Choroid plexus epithelial cell (primary cell): ENCODE measurements around the gene MTHFR.
A peak's percentile ranks its signal among the peaks of the same experiment; 100 is the strongest.

Experiments used
- DNase-seq: peaks from one replicate; pipeline ENCODE4 v3.0.0-alpha.2; 2010; ENCODE audit warnings: low read depth
- H3K4me3 ChIP-seq: 2 replicates; pipeline ENCODE4 v1.5.1; 2011; ENCODE audit warnings: low read depth, mild to moderate bottlenecking, control low read depth, low read length, moderate library complexity
- TF ChIP-seq, protein P1 (sequence below): conservative IDR thresholded peaks from 2 replicates; pipeline ENCODE4 v1.5.1; 2011; ENCODE audit warnings: low read depth, mild to moderate bottlenecking, control low read depth, inconsistent platforms, low read length, moderate library complexity

MTHFR gene

DNA sequence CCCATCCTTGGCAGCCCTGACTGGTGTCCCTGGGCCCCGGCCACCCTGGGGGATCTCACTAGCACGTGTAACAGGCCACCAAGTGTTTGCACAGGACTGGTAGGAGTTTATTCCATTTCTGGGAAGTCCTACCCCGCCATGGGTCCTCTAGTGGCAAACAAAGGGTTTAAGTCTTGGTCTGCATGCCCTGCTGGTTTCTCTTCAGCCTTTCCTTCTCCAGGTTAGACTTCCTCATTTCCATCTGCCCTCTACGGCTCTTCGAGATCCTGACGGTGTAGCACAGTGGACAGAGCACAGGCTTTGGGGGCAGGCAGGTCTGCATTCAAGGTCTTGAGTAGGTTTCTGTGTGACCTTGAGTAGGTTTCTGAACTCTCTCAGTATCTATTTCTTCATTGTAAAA lies 67.0 kb downstream of the MTHFR start:
- no peak for DNase-seq

DNA sequence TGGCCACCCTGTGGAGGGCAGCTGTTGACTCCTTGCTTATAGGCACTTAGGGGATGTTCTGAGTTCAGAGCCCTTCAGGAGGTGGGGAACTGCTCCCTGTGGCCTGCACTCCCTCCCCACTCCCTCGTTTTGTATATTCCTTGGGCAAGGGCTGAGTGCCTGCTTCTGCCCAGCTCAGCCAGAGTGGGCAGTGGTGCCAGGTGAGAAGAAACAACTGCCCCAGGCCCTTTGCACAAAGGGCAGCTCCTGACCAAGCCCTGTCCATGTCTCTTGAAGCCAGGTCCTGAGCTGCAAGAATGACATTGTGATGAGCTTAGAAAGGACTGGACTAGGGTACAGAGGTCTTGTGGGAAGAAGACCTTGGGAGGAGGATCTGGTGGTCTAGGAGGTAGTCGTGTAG lies 67.7 kb downstream of the MTHFR start:
- TF ChIP-seq, protein P1, sequence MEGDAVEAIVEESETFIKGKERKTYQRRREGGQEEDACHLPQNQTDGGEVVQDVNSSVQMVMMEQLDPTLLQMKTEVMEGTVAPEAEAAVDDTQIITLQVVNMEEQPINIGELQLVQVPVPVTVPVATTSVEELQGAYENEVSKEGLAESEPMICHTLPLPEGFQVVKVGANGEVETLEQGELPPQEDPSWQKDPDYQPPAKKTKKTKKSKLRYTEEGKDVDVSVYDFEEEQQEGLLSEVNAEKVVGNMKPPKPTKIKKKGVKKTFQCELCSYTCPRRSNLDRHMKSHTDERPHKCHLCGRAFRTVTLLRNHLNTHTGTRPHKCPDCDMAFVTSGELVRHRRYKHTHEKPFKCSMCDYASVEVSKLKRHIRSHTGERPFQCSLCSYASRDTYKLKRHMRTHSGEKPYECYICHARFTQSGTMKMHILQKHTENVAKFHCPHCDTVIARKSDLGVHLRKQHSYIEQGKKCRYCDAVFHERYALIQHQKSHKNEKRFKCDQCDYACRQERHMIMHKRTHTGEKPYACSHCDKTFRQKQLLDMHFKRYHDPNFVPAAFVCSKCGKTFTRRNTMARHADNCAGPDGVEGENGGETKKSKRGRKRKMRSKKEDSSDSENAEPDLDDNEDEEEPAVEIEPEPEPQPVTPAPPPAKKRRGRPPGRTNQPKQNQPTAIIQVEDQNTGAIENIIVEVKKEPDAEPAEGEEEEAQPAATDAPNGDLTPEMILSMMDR: no peak
- no peak overlapping the region for H3K4me3 ChIP-seq
- no peak for DNase-seq

More for the DNA sequence above, 67.0 kb downstream of the MTHFR start:
- no peak overlapping the region for H3K4me3 ChIP-seq
- TF ChIP-seq, protein P1: no peak

DNA sequence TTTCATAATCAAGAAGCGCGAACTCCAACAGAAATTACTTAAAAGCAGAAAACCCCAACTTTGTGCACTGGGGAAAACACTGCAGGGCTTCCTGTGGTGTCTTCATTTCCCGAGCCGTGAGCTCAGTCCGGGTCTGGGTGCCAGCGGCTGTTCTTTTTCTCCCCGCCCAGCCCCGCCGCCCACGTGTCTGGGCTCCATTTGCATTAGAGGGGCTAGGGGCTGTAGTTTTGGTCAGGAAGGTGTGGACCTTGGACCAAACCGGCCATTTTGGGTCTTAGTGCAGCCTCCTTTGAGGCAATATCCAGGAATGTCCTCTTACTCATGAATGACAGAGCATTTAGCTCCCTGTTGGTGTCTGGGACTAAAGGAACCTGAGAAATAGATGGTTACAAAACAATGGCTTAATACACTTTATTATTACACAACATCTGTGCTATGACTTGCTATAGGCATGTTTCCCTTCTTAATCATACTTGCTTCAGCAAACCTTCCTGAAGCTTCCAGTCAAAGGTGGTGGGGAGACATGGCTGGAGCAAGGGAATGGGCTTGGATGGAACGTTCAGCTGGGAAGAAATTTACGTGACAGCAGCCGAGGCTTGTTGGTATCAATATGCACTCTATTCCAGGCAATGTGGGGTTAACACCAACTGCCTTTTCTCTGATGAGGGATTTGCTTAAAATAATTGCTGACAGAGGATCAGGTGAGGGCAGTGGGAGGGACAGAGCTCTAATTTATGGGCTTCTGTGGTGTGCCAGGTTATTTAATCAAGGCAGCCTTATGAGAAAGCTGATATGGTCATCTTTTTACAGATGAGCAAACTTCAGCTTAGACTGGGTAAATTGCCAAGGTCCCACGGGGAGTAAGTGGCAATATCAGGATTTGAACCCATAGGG lies 68.8 kb downstream of the MTHFR start:
- DNase-seq: peak; percentile 85
- TF ChIP-seq, protein P1: no peak
- H3K4me3 ChIP-seq: peak overlapping the region; percentile 95

DNA sequence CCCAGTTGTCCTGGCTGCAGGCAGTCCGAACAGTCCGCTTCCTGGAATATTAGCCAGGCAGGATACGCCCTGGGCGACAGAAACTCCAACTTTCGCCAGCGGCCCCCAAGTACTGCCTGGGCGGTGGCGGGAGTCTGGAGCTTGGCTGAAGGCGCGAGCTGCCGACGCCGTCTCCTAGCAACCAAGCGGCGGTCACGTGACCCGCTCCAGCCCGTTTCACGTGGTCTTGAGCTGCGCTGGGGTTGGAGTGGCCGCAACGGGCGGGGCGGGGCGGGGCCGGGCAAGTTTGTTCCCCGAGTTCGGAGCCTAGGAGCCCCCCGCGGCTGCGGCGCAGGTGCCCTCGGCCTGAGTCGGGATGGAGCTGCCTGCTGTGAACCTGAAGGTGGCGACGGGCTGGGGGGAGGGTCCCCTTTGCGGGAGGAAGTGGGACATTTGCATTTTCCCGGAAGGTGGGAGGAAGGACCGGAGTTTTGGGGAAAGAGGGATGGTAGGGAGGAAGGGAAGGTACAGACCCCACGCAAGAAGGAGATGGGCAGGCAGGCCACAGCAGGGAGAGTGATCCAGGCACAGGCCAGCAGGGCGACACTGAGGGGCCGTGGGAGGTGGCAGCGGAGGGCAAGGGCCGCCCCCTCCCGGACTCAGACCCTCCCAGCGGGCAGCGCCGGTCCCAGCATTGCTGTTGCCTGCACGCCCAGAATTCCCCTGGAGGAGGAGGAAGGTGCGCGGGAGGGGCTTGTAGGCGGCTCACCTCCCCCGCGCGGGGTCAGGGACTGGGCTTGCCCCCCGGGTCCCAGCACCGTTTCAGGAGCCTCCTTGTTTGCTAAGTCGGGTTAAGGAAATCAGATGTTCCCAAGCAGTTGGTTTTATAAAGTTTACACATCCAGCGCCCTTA lies 69.7 kb downstream of the MTHFR start, which contains the start of gene AGTRAP:
Gene AGTRAP (plus strand): TSS at position 283 of the 892 bp plus-strand sequence. CDS start 73 bp downstream, at position 356.
- peak within 1 kb of the TSS; percentile 95 for H3K4me3 ChIP-seq
- TF ChIP-seq, protein P1: no peak
- DNase-seq: peak; percentile 95
